NCI-H146 treated with DMSO at 0.1 percent for 48 hours (cell line): ENCODE data around the gene FAM89B.

Experiments used
- DNase-seq: peaks from one replicate; lab custom pipeline; 2025; ENCODE audit not compliant: unreplicated experiment; lab: John Stamatoyannopoulos, UW

The FAM89B gene

GRCh38 chr11:65609665-65610064 is 37.3 kb downstream of the FAM89B start:
- DNase-seq = no peak

GRCh38 chr11:65610404-65610803 is 38.1 kb downstream of the FAM89B start:
- no peak for DNase-seq

- DNase-seq = no peak
Measured at GRCh38 chr11:65611028-65611757, 38.9 kb downstream of the FAM89B start.

GRCh38 chr11:65611758-65612603 is 39.6 kb downstream of the FAM89B start:
- DNase-seq = no peak

- DNase-seq = no peak
Measured at GRCh38 chr11:65612691-65613090, 40.4 kb downstream of the FAM89B start.

- no peak for DNase-seq
Measured at GRCh38 chr11:65613091-65613928, 41.0 kb downstream of the FAM89B start.

- DNase-seq = peak; percentile 99
Measured at GRCh38 chr11:65615229-65615949, 43.1 kb downstream of the FAM89B start, which contains the start of gene PCNX3. Gene PCNX3 (plus strand): TSS chr11:65615776. CDS start chr11:65616312, 536 bp downstream.

- no peak for DNase-seq
Measured at GRCh38 chr11:65615950-65616574, 43.7 kb downstream of the FAM89B start.

- no peak for DNase-seq
Measured at GRCh38 chr11:65616575-65617001, 44.2 kb downstream of the FAM89B start.

GRCh38 chr11:65617136-65617850 is 45.0 kb downstream of the FAM89B start:
- no peak for DNase-seq

- DNase-seq = no peak
Measured at GRCh38 chr11:65617990-65618751, 45.8 kb downstream of the FAM89B start.

- DNase-seq = no peak
Measured at GRCh38 chr11:65618763-65619162, 46.4 kb downstream of the FAM89B start.

GRCh38 chr11:65619281-65619928 is 47.1 kb downstream of the FAM89B start:
- DNase-seq = no peak

- DNase-seq = no peak
Measured at GRCh38 chr11:65620666-65621065, 48.3 kb downstream of the FAM89B start.

GRCh38 chr11:65621460-65621859 is 49.1 kb downstream of the FAM89B start:
- DNase-seq = no peak

GRCh38 chr11:65622011-65622410 is 49.7 kb downstream of the FAM89B start:
- DNase-seq = no peak

- DNase-seq = no peak
Measured at GRCh38 chr11:65623177-65623576, 50.8 kb downstream of the FAM89B start.
